Measurements from ENCODE around the gene SMARCE1. TPM values are rescaled to one million over a fixed set of nuclear protein-coding genes. Genes with fewer than 3 reads are reported as not detected.

The SMARCE1 gene
- polyA plus RNA-seq, 1 donor from 2014 or later: 248 TPM

DNA sequence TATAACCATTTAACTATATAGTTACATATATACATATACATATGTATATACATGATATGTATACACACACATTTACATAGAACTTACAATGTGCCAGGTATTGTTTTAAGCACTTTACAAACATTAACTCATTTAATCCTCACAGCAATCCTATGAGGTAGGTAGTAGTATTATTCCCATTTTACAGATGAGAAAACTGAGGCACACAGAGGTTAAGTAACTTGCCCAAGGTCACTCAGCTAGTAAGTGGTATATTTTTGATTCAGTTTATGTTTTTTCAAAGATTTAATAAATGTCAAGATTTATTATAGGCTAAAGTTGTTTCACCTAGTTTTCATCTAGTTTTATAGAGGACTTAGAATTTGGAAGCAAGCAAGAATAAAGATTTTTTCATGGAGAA, 10.8 kb upstream of the SMARCE1 start:
- Histone ChIP-seq H3K9ac (ENCODE audit: low read length) (no peak overlapping the region), H2AFZ (ENCODE audit: low read depth, low read length) (no peak overlapping the region), H3F3A (ENCODE audit: insufficient read depth, low read length, poor library complexity, severe bottlenecking) (no peaks in the 10 kb centered on the region), H3K27me3 (ENCODE audit: insufficient read depth, low read depth, low read length) (no peaks in the 10 kb centered on the region), H3K9me3 (ENCODE audit: low read length) (no peaks in the 10 kb centered on the region), H3K4me3 (ENCODE audit: low read length) (no peak overlapping the region), H3K36me3 (ENCODE audit: insufficient read depth, low read length) (no peaks in the 10 kb centered on the region), H3K4me2 (ENCODE audit: low read length) (no peak overlapping the region), H3K79me2 (replicated peaks; ENCODE audit: insufficient read depth, low read length) (no peaks in the 10 kb centered on the region), H3K27ac (ENCODE audit: low read length) (no peak overlapping the region), H4K20me1 (ENCODE audit: insufficient read depth) (no peaks in the 10 kb centered on the region), H3K9me2 (ENCODE audit: insufficient read depth, low read length) (no peaks in the 10 kb centered on the region)
- TF ChIP-seq SMC3 (conservative IDR thresholded peaks at IDR 0.05; ENCODE audit: poor library complexity) (no peak), EZH2 (IDR thresholded peaks at IDR 0.05; ENCODE audit: borderline replicate concordance, insufficient read depth, low read length, poor library complexity, severe bottlenecking) (no peak), RAD21 (conservative IDR thresholded peaks at IDR 0.05) (no peak), TAF1 (IDR thresholded peaks at IDR 0.05; ENCODE audit: low read depth) (no peak), REST (IDR thresholded peaks at IDR 0.05; ENCODE audit: borderline replicate concordance) (no peak), POLR2AphosphoS5 (IDR thresholded peaks at IDR 0.05) (no peak)

DNA sequence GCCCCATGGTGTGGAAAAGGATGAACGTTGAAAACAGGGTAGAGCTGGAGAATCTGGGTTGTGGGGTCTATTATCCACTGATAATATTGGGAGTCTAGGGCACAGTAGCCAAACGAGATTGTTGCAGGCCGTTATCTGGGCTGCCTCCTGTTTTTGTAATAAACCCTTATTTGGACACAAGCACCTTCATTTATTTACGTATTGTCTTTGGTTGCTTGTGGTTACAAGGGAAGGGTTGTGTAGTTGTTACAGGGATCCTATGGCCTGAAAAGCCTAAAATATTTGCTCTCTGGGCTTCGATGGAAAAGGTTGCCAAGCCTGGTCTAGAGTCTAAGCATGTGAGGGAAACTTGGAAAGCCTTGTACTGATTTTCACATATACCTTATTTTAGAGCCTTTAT, 4.3 kb upstream of the SMARCE1 start:
- H3K9me2 ChIP-seq (ENCODE audit: insufficient read depth, low read length): peaks cover 2% of the 10 kb centered on the region
- no peak overlapping the region for H3K4me2 ChIP-seq (ENCODE audit: low read length)
- TF ChIP-seq RAD21 (conservative IDR thresholded peaks at IDR 0.05) (no peak), POLR2AphosphoS5 (IDR thresholded peaks at IDR 0.05) (no peak), TAF1 (IDR thresholded peaks at IDR 0.05; ENCODE audit: low read depth) (no peak), EZH2 (IDR thresholded peaks at IDR 0.05; ENCODE audit: borderline replicate concordance, insufficient read depth, low read length, poor library complexity, severe bottlenecking) (no peak)
- TF ChIP-seq, protein P1, sequence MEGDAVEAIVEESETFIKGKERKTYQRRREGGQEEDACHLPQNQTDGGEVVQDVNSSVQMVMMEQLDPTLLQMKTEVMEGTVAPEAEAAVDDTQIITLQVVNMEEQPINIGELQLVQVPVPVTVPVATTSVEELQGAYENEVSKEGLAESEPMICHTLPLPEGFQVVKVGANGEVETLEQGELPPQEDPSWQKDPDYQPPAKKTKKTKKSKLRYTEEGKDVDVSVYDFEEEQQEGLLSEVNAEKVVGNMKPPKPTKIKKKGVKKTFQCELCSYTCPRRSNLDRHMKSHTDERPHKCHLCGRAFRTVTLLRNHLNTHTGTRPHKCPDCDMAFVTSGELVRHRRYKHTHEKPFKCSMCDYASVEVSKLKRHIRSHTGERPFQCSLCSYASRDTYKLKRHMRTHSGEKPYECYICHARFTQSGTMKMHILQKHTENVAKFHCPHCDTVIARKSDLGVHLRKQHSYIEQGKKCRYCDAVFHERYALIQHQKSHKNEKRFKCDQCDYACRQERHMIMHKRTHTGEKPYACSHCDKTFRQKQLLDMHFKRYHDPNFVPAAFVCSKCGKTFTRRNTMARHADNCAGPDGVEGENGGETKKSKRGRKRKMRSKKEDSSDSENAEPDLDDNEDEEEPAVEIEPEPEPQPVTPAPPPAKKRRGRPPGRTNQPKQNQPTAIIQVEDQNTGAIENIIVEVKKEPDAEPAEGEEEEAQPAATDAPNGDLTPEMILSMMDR (IDR thresholded peaks at IDR 0.05; ENCODE audit: poor library complexity, severe bottlenecking): no peak
- H4K20me1 ChIP-seq (ENCODE audit: insufficient read depth): no peaks in the 10 kb centered on the region
- H3K27me3 ChIP-seq (ENCODE audit: insufficient read depth, low read depth, low read length): no peaks in the 10 kb centered on the region
- H3K9ac ChIP-seq (ENCODE audit: low read length): no peak overlapping the region
- H3K4me3 ChIP-seq (ENCODE audit: low read length): no peak overlapping the region
- no peak overlapping the region for H3K27ac ChIP-seq (ENCODE audit: low read length)
- H3F3A ChIP-seq (ENCODE audit: insufficient read depth, low read length, poor library complexity, severe bottlenecking): peaks cover 5% of the 10 kb centered on the region
- H3K36me3 ChIP-seq (ENCODE audit: insufficient read depth, low read length): no peaks in the 10 kb centered on the region
- H2AFZ ChIP-seq (ENCODE audit: low read depth, low read length): no peak overlapping the region
- H3K9me3 ChIP-seq (ENCODE audit: low read length): no peaks in the 10 kb centered on the region
- peaks cover 14% of the 10 kb centered on the region for H3K79me2 ChIP-seq (replicated peaks; ENCODE audit: insufficient read depth, low read length)

- peaks cover 6% of the 10 kb centered on the region for H3K36me3 ChIP-seq (ENCODE audit: insufficient read depth, low read length)
- no peaks in the 10 kb centered on the region for H4K20me1 ChIP-seq (ENCODE audit: insufficient read depth)
- H3K9ac ChIP-seq (ENCODE audit: low read length): peak overlapping the region; percentile 99
- TF ChIP-seq SMC3 (conservative IDR thresholded peaks at IDR 0.05; ENCODE audit: poor library complexity) (peak; percentile 11), RAD21 (conservative IDR thresholded peaks at IDR 0.05) (no peak), TAF1 (IDR thresholded peaks at IDR 0.05; ENCODE audit: low read depth) (peak; percentile 23), MXI1 (conservative IDR thresholded peaks at IDR 0.05; ENCODE audit: poor library complexity, severe bottlenecking) (peak; percentile 25), EP300 (conservative IDR thresholded peaks at IDR 0.05; ENCODE audit: poor library complexity, severe bottlenecking) (no peak), EZH2 (IDR thresholded peaks at IDR 0.05; ENCODE audit: borderline replicate concordance, insufficient read depth, low read length, poor library complexity, severe bottlenecking) (no peak), REST (IDR thresholded peaks at IDR 0.05; ENCODE audit: borderline replicate concordance) (peak; percentile 5), POLR2AphosphoS5 (IDR thresholded peaks at IDR 0.05) (peak; percentile 25)
- TF ChIP-seq, protein P1 (IDR thresholded peaks at IDR 0.05; ENCODE audit: poor library complexity, severe bottlenecking): no peak
- H3K79me2 ChIP-seq (replicated peaks; ENCODE audit: insufficient read depth, low read length): peaks cover 49% of the 10 kb centered on the region
- H2AFZ ChIP-seq (ENCODE audit: low read depth, low read length): peak overlapping the region; percentile 100
- H3K9me2 ChIP-seq (ENCODE audit: insufficient read depth, low read length): peaks cover 2% of the 10 kb centered on the region
- peak overlapping the region; percentile 98 for H3K4me2 ChIP-seq (ENCODE audit: low read length)
- no peaks in the 10 kb centered on the region for H3K27me3 ChIP-seq (ENCODE audit: insufficient read depth, low read depth, low read length)
- H3F3A ChIP-seq (ENCODE audit: insufficient read depth, low read length, poor library complexity, severe bottlenecking): peaks cover 5% of the 10 kb centered on the region
- no peaks in the 10 kb centered on the region for H3K9me3 ChIP-seq (ENCODE audit: low read length)
- H3K27ac ChIP-seq (ENCODE audit: low read length): peak overlapping the region; percentile 98
- peak overlapping the region; percentile 89 for H3K4me3 ChIP-seq (ENCODE audit: low read length)
These were observed 858 bp upstream of the SMARCE1 start for GRCh38 chr17:40648384-40648968.
